Keratinocyte (primary cell): ENCODE data around the gene LILRB2. TPM values are rescaled to one million over a fixed set of nuclear protein-coding genes. Genes with fewer than 3 reads are reported as not detected.

Experiments
- DNase-seq: peaks from one replicate; pipeline ENCODE4 v3.0.0-alpha.2; 2011; ENCODE audit warnings: low read depth, missing footprints, low spot score
- FAIRE-seq: peaks from 2 replicates; lab custom pipeline; 2011; peaks lifted over from hg19 to GRCh38; lab: Jason Lieb, UNC
- H2AFZ ChIP-seq: 2 replicates; pipeline ENCODE4 v1.6.0; 2012; ENCODE audit warnings: low read length, control low read depth, inconsistent platforms; ENCODE audit not compliant: control insufficient read depth
- H3K27ac ChIP-seq: 2 replicates; pipeline ENCODE4 v1.5.1; 2011; ENCODE audit warnings: low read length; ENCODE audit not compliant: control insufficient read depth, insufficient read depth
- H3K27me3 ChIP-seq: 3 replicates; pipeline ENCODE4 v1.6.0; 2011; ENCODE audit warnings: low read length; ENCODE audit not compliant: control insufficient read depth, insufficient read depth; ENCODE audit errors: extremely low read depth
- H3K36me3 ChIP-seq, 2 experiments: 2 replicates in 1 of 2; 3 replicates in 1 of 2; pipeline ENCODE4 v1.5.1; 2011; ENCODE audit warnings: low read length in 2 of 2, mild to moderate bottlenecking in 1 of 2; ENCODE audit not compliant: control insufficient read depth in 2 of 2, insufficient read depth in 2 of 2; ENCODE audit errors: extremely low read depth in 1 of 2
- H3K4me1 ChIP-seq: 3 replicates; pipeline ENCODE4 v1.5.1; 2011; ENCODE audit warnings: low read length; ENCODE audit not compliant: control insufficient read depth, insufficient read depth; ENCODE audit errors: extremely low read depth
- H3K4me2 ChIP-seq: 3 replicates; pipeline ENCODE4 v1.6.0; 2011; ENCODE audit warnings: low read depth, low read length; ENCODE audit not compliant: control insufficient read depth, insufficient read depth; ENCODE audit errors: extremely low read depth
- H3K4me3 ChIP-seq, 3 experiments: fragments of 200-600 bp in 1 of 3; sonication (generic) in 1 of 3; 2 replicates in 2 of 3; 3 replicates in 1 of 3; pipeline ENCODE4 v1.5.1; 2011 to 2016; ENCODE audit warnings: low read length in 3 of 3, mild to moderate bottlenecking in 3 of 3, control low read depth in 2 of 3, inconsistent platforms in 1 of 3, low read depth in 1 of 3, mixed read lengths in 1 of 3, mixed run types in 1 of 3, moderate library complexity in 1 of 3; ENCODE audit not compliant: control insufficient read depth in 2 of 3, insufficient read depth in 2 of 3; ENCODE audit errors: extremely low read depth in 1 of 3
- H3K79me2 ChIP-seq: 2 replicates; pipeline ENCODE4 v1.6.0; 2012; ENCODE audit warnings: low read length; ENCODE audit not compliant: control insufficient read depth, insufficient read depth
- H3K9ac ChIP-seq: 3 replicates; pipeline ENCODE4 v1.6.0; 2011; ENCODE audit warnings: low read length; ENCODE audit not compliant: control insufficient read depth, insufficient read depth; ENCODE audit errors: extremely low read depth
- H3K9me1 ChIP-seq: 3 replicates; pipeline ENCODE4 v1.6.0; 2011; ENCODE audit warnings: low read length; ENCODE audit not compliant: control insufficient read depth, insufficient read depth; ENCODE audit errors: extremely low read depth
- H3K9me3 ChIP-seq: 2 replicates; pipeline ENCODE4 v1.5.1; 2012; ENCODE audit warnings: low read depth, low read length; ENCODE audit not compliant: control insufficient read depth
- H4K20me1 ChIP-seq: 3 replicates; pipeline ENCODE4 v1.6.0; 2011; ENCODE audit warnings: low read length; ENCODE audit not compliant: control insufficient read depth, insufficient read depth; ENCODE audit errors: extremely low read depth
- EZH2 ChIP-seq: IDR thresholded peaks from one replicate; pipeline ENCODE4 v1.6.1; 2012; ENCODE audit warnings: inconsistent platforms, mild to moderate bottlenecking, low read length, moderate library complexity
- dilution Hi-C: fragments of 300-500 bp; cut with MboI; formaldehyde crosslinking; loops from one replicate; pipeline ENCODE4 v1.7.0; 2020; ENCODE audit warnings: low sequenced_read_pairs; ENCODE audit not compliant: extremely low pct_ligation_motif_present
- polyA plus RNA-seq, 5 experiments: library from polyadenylated mRNA; depleted of rRNA in 3 of 5; stranded (reverse) in 3 of 5; stranded (forward) in 1 of 5; unstranded in 1 of 5; fragments of >200 nt; gene quantifications; 1 replicate in 1 of 5; 2 replicates in 3 of 5; 3 replicates in 1 of 5; pipeline versions ENCODE4 v1.2.1 to v1.2.3, GENCODE V29; 2011 to 2012; ENCODE audit warnings: missing spikeins in 2 of 5, low read depth in 1 of 5, low replicate concordance in 1 of 5
- TF ChIP-seq, protein P1 (sequence below), 3 experiments: IDR thresholded peaks in 1 of 3; conservative IDR thresholded peaks in 1 of 3; optimal IDR thresholded peaks in 1 of 3; 2 replicates in 2 of 3; 3 replicates in 1 of 3; pipeline versions ENCODE3 to v1.5.1; 2011; ENCODE audit warnings: low read length in 3 of 3, mild to moderate bottlenecking in 3 of 3, moderate library complexity in 2 of 3, control low read depth in 1 of 3, inconsistent platforms in 1 of 3; ENCODE audit not compliant: insufficient read depth in 2 of 3; ENCODE audit errors: extremely low read depth in 1 of 3

LILRB2 gene
- polyA plus RNA-seq, 1 donor (not counting 4 experiments of a cell fraction or from before 2014, with no cell fraction given): not detected

GRCh38 chr19:54325631-54326030, 44.7 kb upstream of the LILRB2 start:
- TF ChIP-seq, protein P1, sequence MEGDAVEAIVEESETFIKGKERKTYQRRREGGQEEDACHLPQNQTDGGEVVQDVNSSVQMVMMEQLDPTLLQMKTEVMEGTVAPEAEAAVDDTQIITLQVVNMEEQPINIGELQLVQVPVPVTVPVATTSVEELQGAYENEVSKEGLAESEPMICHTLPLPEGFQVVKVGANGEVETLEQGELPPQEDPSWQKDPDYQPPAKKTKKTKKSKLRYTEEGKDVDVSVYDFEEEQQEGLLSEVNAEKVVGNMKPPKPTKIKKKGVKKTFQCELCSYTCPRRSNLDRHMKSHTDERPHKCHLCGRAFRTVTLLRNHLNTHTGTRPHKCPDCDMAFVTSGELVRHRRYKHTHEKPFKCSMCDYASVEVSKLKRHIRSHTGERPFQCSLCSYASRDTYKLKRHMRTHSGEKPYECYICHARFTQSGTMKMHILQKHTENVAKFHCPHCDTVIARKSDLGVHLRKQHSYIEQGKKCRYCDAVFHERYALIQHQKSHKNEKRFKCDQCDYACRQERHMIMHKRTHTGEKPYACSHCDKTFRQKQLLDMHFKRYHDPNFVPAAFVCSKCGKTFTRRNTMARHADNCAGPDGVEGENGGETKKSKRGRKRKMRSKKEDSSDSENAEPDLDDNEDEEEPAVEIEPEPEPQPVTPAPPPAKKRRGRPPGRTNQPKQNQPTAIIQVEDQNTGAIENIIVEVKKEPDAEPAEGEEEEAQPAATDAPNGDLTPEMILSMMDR (optimal IDR thresholded peaks at IDR 0.05 in 1 of 3, IDR thresholded peaks at IDR 0.05 in 1 of 3, conservative IDR thresholded peaks at IDR 0.05 in 1 of 3; ENCODE audit: extremely low read depth in 1 of 3, insufficient read depth in 2 of 3, low read length in 3 of 3): no peak
- no peak for TF ChIP-seq EZH2
- no peak overlapping the region for H3K4me2 ChIP-seq
- no peak for DNase-seq

GRCh38 chr19:54325194-54325621, 44.3 kb upstream of the LILRB2 start:
- Histone ChIP-seq H3K4me2 (no peak overlapping the region), H3K9me1 (no peaks in the 10 kb centered on the region), H3K27me3 (no peaks in the 10 kb centered on the region), H3K9ac (no peak overlapping the region), H3K4me1 (no peaks in the 10 kb centered on the region), H3K27ac (no peak overlapping the region), H3K79me2 (no peaks in the 10 kb centered on the region), H3K36me3 (no peaks in the 10 kb centered on the region), H4K20me1 (no peaks in the 10 kb centered on the region), H3K9me3 (no peaks in the 10 kb centered on the region), H3K4me3 (no peak overlapping the region), H2AFZ (no peak overlapping the region)
- DNase-seq (no peak), FAIRE-seq (no peak)
- dilution Hi-C loops: no loop called here
- TF ChIP-seq EZH2: no peak
- TF ChIP-seq, protein P1 (optimal IDR thresholded peaks at IDR 0.05 in 1 of 3, IDR thresholded peaks at IDR 0.05 in 1 of 3, conservative IDR thresholded peaks at IDR 0.05 in 1 of 3; ENCODE audit: extremely low read depth in 1 of 3, insufficient read depth in 2 of 3, low read length in 3 of 3): peak; percentile 51 to 80 (median 66)

More at GRCh38 chr19:54325631-54326030, 44.7 kb upstream of the LILRB2 start:
- Histone ChIP-seq H3K4me1 (no peaks in the 10 kb centered on the region), H3K36me3 (no peaks in the 10 kb centered on the region), H3K9me1 (no peaks in the 10 kb centered on the region), H4K20me1 (no peaks in the 10 kb centered on the region), H3K4me3 (no peak overlapping the region), H3K27ac (no peak overlapping the region), H3K79me2 (no peaks in the 10 kb centered on the region), H3K9me3 (no peaks in the 10 kb centered on the region), H3K27me3 (no peaks in the 10 kb centered on the region), H3K9ac (no peak overlapping the region), H2AFZ (no peak overlapping the region)
- FAIRE-seq: no peak
- dilution Hi-C loops: no loop called here
